Measurements from ENCODE around the gene RPS4Y2. TPM values are rescaled to one million over a fixed set of nuclear protein-coding genes. Genes with fewer than 3 reads are reported as not detected.

The RPS4Y2 gene
- total and polyA plus RNA-seq, 4 donors, result not detected

DNA sequence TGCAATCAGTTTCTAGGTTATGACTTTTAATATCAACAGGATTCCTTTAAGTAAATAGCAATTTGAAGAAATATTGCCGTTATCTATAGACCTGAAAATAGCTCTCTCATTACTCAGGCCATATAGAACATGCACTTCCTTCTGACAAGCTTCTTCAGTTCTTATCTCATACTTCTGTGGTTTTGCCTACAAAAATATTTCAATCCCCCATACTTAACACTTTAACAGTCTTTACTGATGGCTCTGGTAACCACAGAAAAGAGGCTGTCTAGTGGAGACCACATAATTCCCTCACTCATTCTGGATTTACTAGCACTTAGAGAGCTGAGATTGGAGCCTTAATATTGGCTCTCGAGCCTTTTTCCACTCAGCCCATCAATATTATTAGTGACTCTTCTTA, 46.8 kb downstream of the RPS4Y2 start:
- ATAC-seq (ENCODE audit: low FRiP score) (no peak), DNase-seq (no peak)
- no peaks in the 10 kb centered on the region for H3K4me1 ChIP-seq (ENCODE audit: control insufficient read depth in 1 of 2, insufficient read depth in 2 of 2, low read length in 2 of 2)
- H3K9me3 ChIP-seq (ENCODE audit: control insufficient read depth, low read length), result no peaks in the 10 kb centered on the region
- H3K27ac ChIP-seq (ENCODE audit: low read depth in 1 of 2, low read length in 2 of 2), result no peak overlapping the region
- intact Hi-C loops (cut with DNase I), result no loop called here
- WGBS, 2 donors, result 61% methylated on average over 2 of the region's 2 CpGs; no CpG with 5 or more reads in 1 of the 2 donors
- H3K36me3 ChIP-seq (ENCODE audit: control insufficient read depth in 1 of 2, insufficient read depth in 2 of 2, low read length in 1 of 2), result no peaks in the 10 kb centered on the region
- no peaks in the 10 kb centered on the region for H3K27me3 ChIP-seq (ENCODE audit: control insufficient read depth in 1 of 2, insufficient read depth in 2 of 2, low read length in 1 of 2)
- no peak overlapping the region for H3K4me3 ChIP-seq (ENCODE audit: low read length in 2 of 2)

DNA sequence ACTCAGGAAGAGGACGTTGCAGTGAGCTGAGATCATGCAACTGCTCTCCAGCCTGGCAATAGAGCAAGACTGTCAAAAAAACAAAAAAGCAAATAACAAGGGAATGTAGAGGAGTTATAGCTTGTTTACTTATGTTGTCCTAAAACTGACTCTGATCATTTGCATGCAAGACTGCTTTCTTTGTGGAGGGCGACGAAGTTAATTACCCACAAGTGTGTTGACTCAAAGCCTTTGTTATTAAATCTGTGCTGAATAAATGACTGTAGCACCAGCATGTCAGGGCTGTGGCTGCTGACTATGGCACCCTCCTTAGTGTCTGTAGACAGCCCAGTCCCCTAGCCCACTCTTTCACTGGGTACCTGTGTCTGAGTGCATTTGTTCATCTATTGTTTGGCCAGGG, 50.3 kb downstream of the RPS4Y2 start:
- ATAC-seq (ENCODE audit: low FRiP score), result no peak
- intact Hi-C loops (cut with DNase I), result no loop called here
- 67% methylated on average over 3 of the region's 3 CpGs; no CpG with 5 or more reads in 1 of the 2 donors for WGBS, 2 donors

DNA sequence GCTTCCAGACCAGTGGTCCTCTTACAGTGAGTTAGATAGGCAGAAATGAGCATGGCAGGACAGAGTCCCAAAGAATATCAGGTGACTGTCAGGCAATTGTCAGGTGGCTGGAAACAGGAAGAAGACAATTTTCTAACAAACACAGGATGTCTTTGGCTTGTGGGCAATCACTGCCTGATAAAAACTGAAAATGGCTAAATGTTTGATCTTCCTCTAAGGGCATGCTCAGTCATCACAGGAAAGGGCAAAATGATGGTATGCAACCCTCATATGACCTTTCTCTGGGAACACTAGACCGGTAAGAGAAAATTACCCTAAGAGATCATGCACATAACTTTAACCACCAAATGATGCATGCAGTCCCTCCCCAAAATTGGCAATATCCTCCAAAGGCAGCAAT, 57.6 kb downstream of the RPS4Y2 start:
- Histone ChIP-seq H3K27me3 (ENCODE audit: control insufficient read depth in 1 of 2, insufficient read depth in 2 of 2, low read length in 1 of 2) (no peaks in the 10 kb centered on the region), H3K4me1 (ENCODE audit: control insufficient read depth in 1 of 2, insufficient read depth in 2 of 2, low read length in 2 of 2) (no peaks in the 10 kb centered on the region), H3K9me3 (ENCODE audit: control insufficient read depth, low read length) (no peaks in the 10 kb centered on the region), H3K27ac (ENCODE audit: low read depth in 1 of 2, low read length in 2 of 2) (no peak overlapping the region), H3K4me3 (ENCODE audit: low read length in 2 of 2) (no peak overlapping the region), H3K36me3 (ENCODE audit: control insufficient read depth in 1 of 2, insufficient read depth in 2 of 2, low read length in 1 of 2) (no peaks in the 10 kb centered on the region)
- DNase-seq (no peak), ATAC-seq (ENCODE audit: low FRiP score) (no peak)
- intact Hi-C loops (cut with DNase I), result no loop called here
- WGBS, 2 donors, result 78% methylated on average over 1 of the region's 1 CpG; no CpG with 5 or more reads in 1 of the 2 donors

More for the DNA sequence above, 50.3 kb downstream of the RPS4Y2 start:
- Histone ChIP-seq H3K27ac (ENCODE audit: low read depth in 1 of 2, low read length in 2 of 2) (no peak overlapping the region), H3K36me3 (ENCODE audit: control insufficient read depth in 1 of 2, insufficient read depth in 2 of 2, low read length in 1 of 2) (no peaks in the 10 kb centered on the region), H3K4me1 (ENCODE audit: control insufficient read depth in 1 of 2, insufficient read depth in 2 of 2, low read length in 2 of 2) (no peaks in the 10 kb centered on the region), H3K4me3 (ENCODE audit: low read length in 2 of 2) (no peak overlapping the region), H3K9me3 (ENCODE audit: control insufficient read depth, low read length) (no peaks in the 10 kb centered on the region), H3K27me3 (ENCODE audit: control insufficient read depth in 1 of 2, insufficient read depth in 2 of 2, low read length in 1 of 2) (no peaks in the 10 kb centered on the region)
- no peak for DNase-seq

DNA sequence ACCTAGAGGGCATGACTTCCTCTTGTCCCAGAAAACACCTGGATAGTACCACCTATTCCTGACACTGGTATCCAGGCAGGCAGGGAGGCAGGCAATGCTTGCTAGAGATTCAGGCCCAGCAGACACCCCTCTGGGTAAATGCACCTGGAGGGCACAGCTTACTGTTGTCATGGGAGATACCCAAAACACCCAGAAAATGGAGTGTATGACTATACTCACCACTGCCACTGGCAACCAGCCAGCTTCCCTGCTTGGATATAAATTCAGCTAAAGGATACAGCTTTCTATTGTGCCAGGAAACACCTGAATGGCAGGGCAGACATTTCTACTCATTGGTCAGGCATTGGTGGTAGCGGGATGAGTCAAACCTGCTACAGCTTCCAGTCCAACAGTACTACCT, 58.9 kb downstream of the RPS4Y2 start:
- WGBS, 2 donors, result 64% methylated on average over 1 of the region's 1 CpG; no CpG with 5 or more reads in 1 of the 2 donors
- no peak for ATAC-seq (ENCODE audit: low FRiP score)
- DNase-seq, result no peak
- Histone ChIP-seq H3K9me3 (ENCODE audit: control insufficient read depth, low read length) (no peaks in the 10 kb centered on the region), H3K36me3 (ENCODE audit: control insufficient read depth in 1 of 2, insufficient read depth in 2 of 2, low read length in 1 of 2) (no peaks in the 10 kb centered on the region), H3K27me3 (ENCODE audit: control insufficient read depth in 1 of 2, insufficient read depth in 2 of 2, low read length in 1 of 2) (no peaks in the 10 kb centered on the region), H3K4me3 (ENCODE audit: low read length in 2 of 2) (no peak overlapping the region), H3K4me1 (ENCODE audit: control insufficient read depth in 1 of 2, insufficient read depth in 2 of 2, low read length in 2 of 2) (no peaks in the 10 kb centered on the region), H3K27ac (ENCODE audit: low read depth in 1 of 2, low read length in 2 of 2) (no peak overlapping the region)
- intact Hi-C loops (cut with DNase I), result no loop called here

DNA sequence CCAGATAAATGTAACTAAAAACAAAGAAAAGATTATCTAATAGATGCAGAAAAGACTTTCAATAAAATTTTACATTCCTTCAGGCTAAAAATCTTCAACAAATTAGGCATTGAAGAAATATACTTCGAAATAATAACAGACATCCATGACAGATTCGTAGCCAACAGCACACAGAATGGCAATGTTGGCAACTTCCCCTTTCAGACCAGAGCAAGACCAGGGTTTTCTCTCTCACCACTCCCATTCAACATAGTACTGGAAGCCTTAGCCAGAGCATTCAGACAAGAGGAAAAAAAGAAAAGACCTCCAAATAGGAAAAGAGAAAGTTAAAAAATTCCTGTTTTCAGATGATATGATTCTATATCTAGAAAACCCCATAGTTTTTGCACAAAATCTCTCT, 61.2 kb downstream of the RPS4Y2 start:
- intact Hi-C loops (cut with DNase I), result no loop called here
- no peak for DNase-seq
- Histone ChIP-seq H3K4me3 (ENCODE audit: low read length in 2 of 2) (no peak overlapping the region), H3K36me3 (ENCODE audit: control insufficient read depth in 1 of 2, insufficient read depth in 2 of 2, low read length in 1 of 2) (no peaks in the 10 kb centered on the region), H3K9me3 (ENCODE audit: control insufficient read depth, low read length) (no peaks in the 10 kb centered on the region), H3K27me3 (ENCODE audit: control insufficient read depth in 1 of 2, insufficient read depth in 2 of 2, low read length in 1 of 2) (no peaks in the 10 kb centered on the region), H3K4me1 (ENCODE audit: control insufficient read depth in 1 of 2, insufficient read depth in 2 of 2, low read length in 2 of 2) (no peaks in the 10 kb centered on the region), H3K27ac (ENCODE audit: low read depth in 1 of 2, low read length in 2 of 2) (no peak overlapping the region)
- 60% methylated on average over 2 of the region's 2 CpGs; no CpG with 5 or more reads in 1 of the 2 donors for WGBS, 2 donors
- ATAC-seq (ENCODE audit: low FRiP score), result no peak

Other genes with a start within 250 kb of the RPS4Y2 start
- not detected for gene EIF1AY, start 180.3 kb upstream of the RPS4Y2 start, total RNA-seq
- gene EIF1AY, start 180.3 kb upstream of the RPS4Y2 start, polyA plus RNA-seq, result 10 to 100 TPM in 1 of 2 donors, under 1 TPM in 1; 0.15 to 35.8 TPM